Measurements from ENCODE around the gene LAMP5. TPM values are rescaled to one million over a fixed set of nuclear protein-coding genes. Genes with fewer than 3 reads are reported as not detected.

LAMP5 gene
- total RNA-seq, 1 donor from 2014 or later = not detected

DNA sequence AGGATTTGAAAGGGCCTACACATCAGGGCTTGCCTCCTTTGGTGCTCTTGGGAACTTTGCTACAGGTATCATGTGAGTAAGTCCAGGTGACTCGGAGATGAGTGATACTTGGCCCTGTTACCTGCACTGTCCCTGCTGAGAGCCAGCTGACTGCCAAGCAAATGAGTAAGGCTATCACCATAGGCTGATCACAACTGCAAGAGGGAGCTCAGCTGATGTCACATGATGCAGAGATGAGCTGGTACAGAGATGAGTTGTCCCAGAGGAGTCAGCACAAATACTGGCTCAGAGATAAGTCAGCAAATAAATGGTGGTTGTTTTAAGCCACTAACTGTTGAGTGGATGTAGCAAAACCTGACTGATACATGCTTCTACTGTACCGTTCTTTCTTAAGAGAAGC lies 41.4 kb downstream of the LAMP5 start:
- no peak overlapping the region for H3K27ac Mint-ChIP-seq (ENCODE audit: unreplicated experiment)
- no peaks in the 10 kb centered on the region for H3K9me3 Mint-ChIP-seq (ENCODE audit: unreplicated experiment)
- no peaks in the 10 kb centered on the region for H3K27me3 Mint-ChIP-seq (ENCODE audit: unreplicated experiment)
- no peak overlapping the region for H3K4me3 Mint-ChIP-seq (ENCODE audit: unreplicated experiment)
- no peak for TF ChIP-seq CTCF (IDR thresholded peaks at IDR 0.05; ENCODE audit: partially characterized antibody, unreplicated experiment)
- H3K4me1 Mint-ChIP-seq (ENCODE audit: low read depth, unreplicated experiment) = no peaks in the 10 kb centered on the region
- H3K36me3 Mint-ChIP-seq (ENCODE audit: unreplicated experiment) = peaks cover 6% of the 10 kb centered on the region
- no peak for DNase-seq

GRCh38 chr20:9557411-9557810 lies 43.0 kb downstream of the LAMP5 start:
- Mint-ChIP-seq H3K27ac (ENCODE audit: unreplicated experiment) (no peak overlapping the region), H3K4me3 (ENCODE audit: unreplicated experiment) (no peak overlapping the region), H3K36me3 (ENCODE audit: unreplicated experiment) (peaks cover 6% of the 10 kb centered on the region), H3K9me3 (ENCODE audit: unreplicated experiment) (no peaks in the 10 kb centered on the region), H3K27me3 (ENCODE audit: unreplicated experiment) (no peaks in the 10 kb centered on the region), H3K4me1 (ENCODE audit: low read depth, unreplicated experiment) (no peaks in the 10 kb centered on the region)
- no peak for DNase-seq
- TF ChIP-seq CTCF (IDR thresholded peaks at IDR 0.05; ENCODE audit: partially characterized antibody, unreplicated experiment) = no peak

GRCh38 chr20:9565910-9566550 lies 51.6 kb downstream of the LAMP5 start:
- Mint-ChIP-seq H3K9me3 (ENCODE audit: unreplicated experiment) (peaks cover 2% of the 10 kb centered on the region), H3K27me3 (ENCODE audit: unreplicated experiment) (peaks cover 5% of the 10 kb centered on the region), H3K4me1 (ENCODE audit: low read depth, unreplicated experiment) (peaks cover 5% of the 10 kb centered on the region), H3K36me3 (ENCODE audit: unreplicated experiment) (no peaks in the 10 kb centered on the region), H3K4me3 (ENCODE audit: unreplicated experiment) (no peak overlapping the region), H3K27ac (ENCODE audit: unreplicated experiment) (no peak overlapping the region)
- no peak for DNase-seq
- no peak for TF ChIP-seq CTCF (IDR thresholded peaks at IDR 0.05; ENCODE audit: partially characterized antibody, unreplicated experiment)

- Mint-ChIP-seq H3K27me3 (ENCODE audit: unreplicated experiment) (peaks cover 5% of the 10 kb centered on the region), H3K27ac (ENCODE audit: unreplicated experiment) (no peak overlapping the region), H3K9me3 (ENCODE audit: unreplicated experiment) (peaks cover 2% of the 10 kb centered on the region), H3K4me1 (ENCODE audit: low read depth, unreplicated experiment) (peaks cover 5% of the 10 kb centered on the region), H3K4me3 (ENCODE audit: unreplicated experiment) (no peak overlapping the region), H3K36me3 (ENCODE audit: unreplicated experiment) (no peaks in the 10 kb centered on the region)
- no peak for TF ChIP-seq CTCF (IDR thresholded peaks at IDR 0.05; ENCODE audit: partially characterized antibody, unreplicated experiment)
- no peak for DNase-seq
Measured at GRCh38 chr20:9566977-9567376, 52.6 kb downstream of the LAMP5 start.

- no peak for DNase-seq
- no peak overlapping the region for H3K4me3 Mint-ChIP-seq (ENCODE audit: unreplicated experiment)
- H3K27me3 Mint-ChIP-seq (ENCODE audit: unreplicated experiment) = peaks cover 5% of the 10 kb centered on the region
- H3K36me3 Mint-ChIP-seq (ENCODE audit: unreplicated experiment) = no peaks in the 10 kb centered on the region
- peaks cover 21% of the 10 kb centered on the region for H3K4me1 Mint-ChIP-seq (ENCODE audit: low read depth, unreplicated experiment)
- H3K9me3 Mint-ChIP-seq (ENCODE audit: unreplicated experiment) = peaks cover 2% of the 10 kb centered on the region
- TF ChIP-seq CTCF (IDR thresholded peaks at IDR 0.05; ENCODE audit: partially characterized antibody, unreplicated experiment) = no peak
- no peak overlapping the region for H3K27ac Mint-ChIP-seq (ENCODE audit: unreplicated experiment)
Measured at GRCh38 chr20:9570612-9571011, 56.2 kb downstream of the LAMP5 start.
